Astrocyte of the spinal cord (primary cell): ENCODE measurements around the gene TMEM271.

Source experiments
- DNase-seq: peaks from one replicate; pipeline ENCODE4 v3.0.0; 2011; ENCODE audit warnings: low read depth, low spot score
- H3K4me3 ChIP-seq: 2 replicates; pipeline ENCODE4 v1.5.1; 2011; ENCODE audit warnings: low read depth, mild to moderate bottlenecking, low read length, moderate library complexity
- in situ Hi-C: cut with HindIII; loops from 2 replicates; pipeline ENCODE4 v1.10.0; 2017; ENCODE audit warnings: low sequenced_read_pairs
- TF ChIP-seq, protein P1 (sequence below): IDR thresholded peaks from 2 replicates; pipeline ENCODE4 v1.5.1; 2012; ENCODE audit warnings: low read depth, mild to moderate bottlenecking, low read length, inconsistent platforms

TMEM271 gene

DNA sequence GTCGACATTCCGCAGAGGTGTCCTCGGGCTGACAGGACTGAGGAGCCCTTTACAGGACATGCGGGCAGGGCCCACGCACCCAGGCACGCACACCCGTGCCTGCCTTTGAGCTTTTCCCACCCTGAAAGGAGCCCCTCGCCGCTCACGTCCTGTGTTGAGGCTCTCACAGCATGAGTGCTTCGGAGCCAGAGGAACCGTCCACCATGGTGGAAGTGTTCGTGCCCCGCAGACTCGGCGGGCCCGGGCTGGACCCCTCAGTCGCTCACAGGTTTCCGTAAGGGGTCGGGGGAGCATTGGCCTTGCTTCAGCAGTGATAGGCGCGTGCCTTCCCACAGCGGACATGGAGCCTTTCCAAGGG is 40.2 kb downstream of the TMEM271 start:
- no peak overlapping the region for H3K4me3 ChIP-seq
- no peak for DNase-seq
- TF ChIP-seq, protein P1, sequence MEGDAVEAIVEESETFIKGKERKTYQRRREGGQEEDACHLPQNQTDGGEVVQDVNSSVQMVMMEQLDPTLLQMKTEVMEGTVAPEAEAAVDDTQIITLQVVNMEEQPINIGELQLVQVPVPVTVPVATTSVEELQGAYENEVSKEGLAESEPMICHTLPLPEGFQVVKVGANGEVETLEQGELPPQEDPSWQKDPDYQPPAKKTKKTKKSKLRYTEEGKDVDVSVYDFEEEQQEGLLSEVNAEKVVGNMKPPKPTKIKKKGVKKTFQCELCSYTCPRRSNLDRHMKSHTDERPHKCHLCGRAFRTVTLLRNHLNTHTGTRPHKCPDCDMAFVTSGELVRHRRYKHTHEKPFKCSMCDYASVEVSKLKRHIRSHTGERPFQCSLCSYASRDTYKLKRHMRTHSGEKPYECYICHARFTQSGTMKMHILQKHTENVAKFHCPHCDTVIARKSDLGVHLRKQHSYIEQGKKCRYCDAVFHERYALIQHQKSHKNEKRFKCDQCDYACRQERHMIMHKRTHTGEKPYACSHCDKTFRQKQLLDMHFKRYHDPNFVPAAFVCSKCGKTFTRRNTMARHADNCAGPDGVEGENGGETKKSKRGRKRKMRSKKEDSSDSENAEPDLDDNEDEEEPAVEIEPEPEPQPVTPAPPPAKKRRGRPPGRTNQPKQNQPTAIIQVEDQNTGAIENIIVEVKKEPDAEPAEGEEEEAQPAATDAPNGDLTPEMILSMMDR = no peak
- in situ Hi-C loops = no loop called here

DNA sequence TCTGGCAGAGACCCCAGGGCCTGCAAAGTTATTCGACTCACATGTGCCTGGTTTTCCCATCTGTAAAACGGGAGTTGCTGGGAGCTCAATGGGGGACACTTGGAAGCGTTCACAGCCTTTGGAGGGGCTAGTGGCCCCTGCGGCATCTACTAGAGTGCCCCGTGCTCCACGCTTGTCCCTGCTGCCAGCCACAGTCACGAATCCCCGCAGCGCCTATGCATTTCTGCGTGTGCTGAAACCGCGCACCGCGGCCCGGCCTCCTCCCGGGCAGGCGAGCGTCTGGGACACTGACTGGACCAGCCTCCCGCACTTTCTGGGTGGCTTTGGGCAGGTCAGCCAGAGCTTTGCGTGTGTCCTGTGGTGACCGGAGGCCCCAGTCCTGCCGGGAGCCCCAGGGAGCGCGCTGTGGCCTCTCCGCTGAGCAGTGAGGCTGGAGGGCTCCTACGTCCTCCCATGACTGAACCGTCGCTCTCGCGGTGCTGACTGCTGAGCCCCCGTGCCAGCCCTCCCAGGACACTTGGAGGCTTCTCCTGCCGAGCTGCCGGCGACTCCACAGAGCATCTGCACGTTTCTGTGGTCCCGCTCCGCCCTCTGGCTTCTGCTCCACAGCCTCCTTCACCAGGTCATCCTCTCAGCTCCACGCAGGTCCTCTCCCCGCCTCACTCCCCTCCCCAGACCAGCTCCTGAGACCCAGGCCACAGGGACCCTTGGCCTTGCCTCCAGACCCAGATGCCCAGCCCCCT is 40.7 kb downstream of the TMEM271 start:
- H3K4me3 ChIP-seq = no peak overlapping the region
- DNase-seq = no peak
- TF ChIP-seq, protein P1 = no peak
- in situ Hi-C loops = no loop called here

DNA sequence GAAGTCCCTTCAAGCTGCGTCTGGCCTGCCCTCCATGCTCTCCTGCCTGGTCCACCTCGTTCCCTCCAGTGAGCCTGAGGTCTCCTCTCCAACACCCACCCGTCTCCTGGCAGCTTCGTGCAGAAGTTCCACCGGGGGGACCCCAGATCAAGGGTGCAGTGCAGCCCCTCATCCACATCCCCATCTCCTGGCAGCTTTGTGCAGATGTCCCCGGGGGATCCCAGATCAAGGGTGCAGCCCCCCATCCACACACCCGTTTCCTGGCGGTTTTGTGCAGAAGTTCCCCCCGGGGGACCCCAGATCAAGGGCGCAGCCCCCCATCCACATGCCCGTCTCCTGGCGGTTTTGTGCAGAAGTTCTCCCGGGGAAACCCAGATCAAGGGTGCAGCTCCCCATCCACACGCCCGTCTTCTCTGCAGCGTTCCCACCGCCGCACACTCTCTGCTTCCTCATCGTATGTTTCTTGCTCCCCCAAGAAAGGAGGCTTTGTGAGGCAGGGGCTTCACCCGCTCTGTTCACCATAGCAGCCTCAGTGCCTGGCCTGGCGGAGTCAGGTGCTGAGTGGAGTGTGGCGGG is 41.4 kb downstream of the TMEM271 start:
- no peak overlapping the region for H3K4me3 ChIP-seq
- no peak for DNase-seq
- in situ Hi-C loops = no loop called here
- TF ChIP-seq, protein P1 = no peak

DNA sequence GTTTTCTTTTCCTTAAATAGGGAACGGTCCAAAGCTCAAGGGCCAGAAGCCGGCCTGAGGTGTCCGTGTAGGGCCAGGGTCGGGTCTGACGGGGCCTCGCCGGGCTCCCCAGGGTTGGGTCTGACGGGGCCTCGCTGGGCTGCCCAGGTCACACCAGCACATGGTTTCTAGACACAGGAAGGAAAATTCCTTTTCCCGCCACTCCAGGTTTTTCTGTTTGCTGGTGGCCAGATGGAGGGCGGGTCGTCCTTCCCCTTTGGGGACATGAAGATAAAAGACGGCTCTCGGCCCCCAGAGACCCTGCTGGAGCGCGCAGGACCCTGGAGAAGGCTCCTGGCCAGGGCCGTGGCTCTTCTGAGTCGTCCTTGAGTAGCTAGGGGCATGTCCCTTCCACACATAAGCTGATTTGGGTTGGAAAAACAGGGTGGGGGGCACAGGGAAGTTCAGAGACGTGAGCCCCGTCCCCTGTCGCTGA is 42.0 kb downstream of the TMEM271 start:
- in situ Hi-C loops = no loop called here
- TF ChIP-seq, protein P1 = no peak
- DNase-seq = no peak
- no peak overlapping the region for H3K4me3 ChIP-seq

DNA sequence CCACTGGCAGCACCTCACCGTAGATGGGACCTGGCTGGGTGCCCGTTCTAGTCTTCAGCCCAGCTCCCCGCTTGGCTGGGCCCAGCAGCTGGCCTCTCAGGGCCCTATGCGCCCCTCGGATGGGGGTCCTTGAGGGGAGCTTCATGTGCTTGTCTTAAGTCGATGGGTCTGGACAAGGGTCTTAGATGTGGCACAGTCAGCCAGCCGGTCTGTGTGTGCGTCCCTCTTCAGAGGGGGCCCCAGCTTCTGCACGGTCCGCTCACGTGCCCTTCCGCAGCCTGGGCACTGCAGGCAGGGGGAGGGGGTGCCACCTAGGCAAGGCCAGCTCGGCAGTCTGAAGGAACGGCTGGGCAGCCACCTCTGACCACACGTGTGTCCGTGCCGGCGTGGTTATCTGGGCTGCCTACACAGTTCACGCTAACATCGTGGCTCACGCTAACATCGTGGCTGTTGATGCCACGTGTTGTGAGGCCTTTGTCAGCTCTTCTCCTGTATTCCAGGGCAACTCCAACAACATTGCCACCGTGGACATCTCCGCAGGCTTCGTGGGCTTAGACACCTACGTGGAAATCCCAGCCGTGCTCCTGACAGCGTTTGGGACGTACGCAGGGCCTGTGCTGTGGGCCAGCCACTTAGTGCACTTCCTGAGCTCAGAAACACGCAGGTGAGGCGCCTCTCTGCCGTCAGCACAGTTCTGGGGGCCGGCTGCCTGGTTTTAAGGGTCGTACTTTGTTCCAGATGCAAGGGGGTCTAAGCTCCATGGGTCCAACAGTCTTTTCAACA is 42.6 kb downstream of the TMEM271 start:
- TF ChIP-seq, protein P1 = no peak
- H3K4me3 ChIP-seq = no peak overlapping the region
- no peak for DNase-seq
- in situ Hi-C loops = no loop called here

DNA sequence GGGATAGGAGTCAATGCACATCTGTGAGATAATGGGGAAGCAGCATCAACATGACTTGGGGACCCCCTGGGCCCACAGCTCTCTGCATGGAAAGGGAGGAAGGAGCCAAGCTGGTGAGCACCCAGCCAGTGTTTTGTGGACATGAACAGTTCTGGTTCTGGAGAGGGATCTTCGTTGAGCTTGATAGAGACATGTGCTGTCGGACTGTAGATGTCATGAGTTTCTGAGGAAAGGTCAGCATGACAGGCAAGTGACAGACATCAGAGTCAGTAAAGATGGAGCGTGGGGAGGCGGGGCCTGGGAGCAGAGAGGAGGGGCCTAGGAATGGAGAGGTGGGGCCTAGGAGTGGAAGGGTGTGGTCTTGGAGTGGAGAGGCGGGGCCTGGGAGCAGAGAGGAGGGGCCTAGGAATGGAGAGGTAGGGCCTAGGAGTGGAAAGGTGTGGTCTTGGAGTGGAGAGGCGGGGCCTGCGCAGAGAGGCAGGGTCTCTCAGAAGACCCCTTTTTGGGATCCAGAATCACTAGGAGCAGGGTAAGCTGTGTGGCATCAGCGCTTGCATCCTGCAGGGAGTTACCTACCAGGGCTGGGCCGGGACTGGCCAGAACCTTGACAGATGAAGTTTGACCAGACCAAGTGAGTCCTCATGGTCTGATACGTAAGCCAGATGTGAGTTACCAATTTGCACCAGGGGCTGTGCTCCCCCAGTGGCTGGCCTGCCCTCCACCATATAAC is 43.3 kb downstream of the TMEM271 start:
- no peak overlapping the region for H3K4me3 ChIP-seq
- in situ Hi-C loops = no loop called here
- TF ChIP-seq, protein P1 = no peak
- DNase-seq = no peak
